ENCODE measurements around the gene CDK17. TPM values are rescaled to one million over a fixed set of nuclear protein-coding genes. Genes with fewer than 3 reads are reported as not detected.

The CDK17 gene
- total RNA-seq, 1 donor from 2014 or later: 57.4 TPM

DNA sequence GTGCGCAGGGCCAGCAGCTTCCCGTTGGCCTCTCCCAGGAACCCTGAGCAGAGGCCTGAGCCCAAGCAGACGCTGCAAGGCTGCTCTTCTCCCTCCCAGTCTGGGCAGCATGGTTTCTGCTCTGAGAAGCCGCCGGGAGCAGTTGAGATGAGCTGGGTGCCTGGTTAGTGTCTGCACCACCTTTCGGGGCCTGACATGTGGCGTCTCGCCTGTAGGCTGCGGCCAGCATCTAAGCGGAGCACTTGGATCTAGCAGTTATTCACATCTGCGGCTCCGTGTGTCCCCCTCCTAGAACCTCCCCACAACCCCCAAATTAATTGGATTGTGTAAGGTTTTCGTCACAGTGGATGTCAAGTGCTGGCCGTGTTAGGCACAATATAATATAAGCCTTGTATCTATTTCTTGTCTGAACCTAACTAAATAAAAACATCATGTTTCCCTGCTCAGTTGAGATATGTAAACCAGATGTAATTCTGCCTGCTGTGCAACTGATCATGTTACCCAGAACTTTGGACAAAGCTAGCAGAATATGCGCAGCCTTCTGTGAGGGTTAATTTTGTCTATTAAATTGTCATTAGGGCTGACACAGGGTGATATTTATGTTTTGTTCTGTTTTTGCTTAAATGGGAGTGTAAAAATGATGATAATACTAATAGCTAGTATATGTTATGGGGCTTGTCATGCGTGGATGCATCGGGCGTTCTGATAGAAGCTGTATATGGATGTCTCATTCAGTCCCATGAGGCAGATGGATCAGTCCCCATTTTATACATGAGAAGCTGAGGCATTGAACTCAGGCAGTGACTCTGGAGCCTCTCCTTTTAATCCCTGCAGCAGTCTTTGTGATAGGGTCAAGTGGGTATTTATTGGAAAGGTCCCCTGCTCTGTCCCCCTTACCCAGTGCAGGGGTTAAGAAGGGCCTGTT is 160.3 kb downstream of the CDK17 start:
- no peak for DNase-seq (ENCODE audit: low read depth)

DNA sequence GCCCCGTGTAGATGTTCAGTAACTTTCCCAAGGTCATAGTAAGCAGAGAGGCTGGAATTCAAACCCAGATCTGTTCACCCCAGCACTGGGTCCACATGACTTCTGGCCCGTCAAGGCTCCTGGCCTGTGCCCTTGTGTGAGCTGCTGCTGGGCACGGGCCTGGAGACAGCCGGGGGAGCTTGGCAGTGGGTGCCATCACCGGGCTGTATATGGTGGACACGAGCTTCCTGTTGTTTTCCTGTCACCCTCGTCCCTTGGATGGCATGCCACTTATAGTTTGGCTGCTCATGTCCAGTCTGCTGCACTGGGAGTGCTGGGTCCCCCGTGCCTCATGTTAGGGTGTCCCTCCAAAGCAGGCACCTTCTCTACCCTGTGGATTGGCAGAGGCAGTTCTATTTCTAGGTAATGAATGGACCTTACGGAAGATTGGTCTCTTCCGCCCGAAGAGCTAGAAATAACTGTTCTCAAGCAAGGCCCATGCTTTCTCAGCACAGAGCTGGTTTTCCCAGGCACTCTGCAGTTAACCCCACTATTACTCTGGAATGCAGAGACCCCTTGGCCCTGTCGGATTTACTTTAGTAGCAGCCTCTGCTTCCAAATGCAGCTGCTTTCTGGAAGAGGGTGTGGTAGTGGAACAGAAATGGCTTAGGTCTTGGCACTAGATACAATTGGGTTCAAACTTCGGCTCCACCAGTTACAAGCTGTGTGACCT is 161.7 kb downstream of the CDK17 start:
- DNase-seq (ENCODE audit: low read depth): no peak

DNA sequence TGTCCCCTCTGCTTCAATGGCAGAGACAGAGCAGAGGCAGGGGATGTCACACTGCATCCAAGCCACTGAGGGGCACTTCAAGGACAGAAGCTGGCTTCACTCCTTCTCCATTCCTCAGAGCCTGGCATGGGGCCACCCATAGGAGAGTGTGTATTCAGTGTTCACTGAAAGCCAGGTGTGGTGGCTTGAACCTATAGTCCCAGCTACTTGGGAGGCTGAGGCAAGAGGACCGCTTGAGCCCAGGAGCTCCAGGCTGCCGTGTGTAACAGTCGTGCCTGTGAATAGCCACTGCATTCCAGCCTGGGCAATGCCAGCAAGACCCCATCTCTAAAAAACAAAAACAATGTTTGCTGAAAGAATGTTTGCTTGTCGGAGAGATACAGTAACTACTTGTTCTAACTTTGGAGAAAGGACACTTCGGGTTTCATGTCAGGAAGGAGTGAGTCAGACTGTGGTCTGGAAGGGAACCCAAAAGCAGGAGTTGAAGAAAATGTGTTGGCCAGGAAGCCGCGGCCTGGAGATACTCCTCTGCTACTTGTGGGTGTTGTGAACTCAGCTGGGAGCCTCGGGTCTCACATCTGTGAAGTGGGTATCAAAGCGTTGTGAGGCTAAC is 162.7 kb downstream of the CDK17 start:
- DNase-seq (ENCODE audit: low read depth): peak; percentile 87

DNA sequence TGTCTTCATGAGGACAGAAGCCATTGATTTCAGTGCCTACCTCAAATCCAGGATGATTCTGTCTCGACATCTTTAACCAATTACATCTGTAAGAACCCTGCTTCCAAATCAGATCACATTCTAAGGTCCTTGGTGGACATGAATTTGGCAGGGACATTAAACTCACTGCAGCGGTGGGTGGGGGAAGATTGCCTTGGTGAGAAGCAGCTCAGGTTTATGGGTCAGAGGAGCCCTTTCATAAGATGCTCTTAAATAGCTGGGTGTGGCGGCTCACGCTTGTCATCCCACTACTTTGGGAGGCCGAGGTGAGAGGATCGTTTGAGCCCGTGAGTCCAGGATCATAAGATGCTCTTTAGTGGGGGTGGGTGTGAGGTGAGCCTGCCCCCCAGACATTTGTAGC is 163.2 kb downstream of the CDK17 start:
- no peak for DNase-seq (ENCODE audit: low read depth)

DNA sequence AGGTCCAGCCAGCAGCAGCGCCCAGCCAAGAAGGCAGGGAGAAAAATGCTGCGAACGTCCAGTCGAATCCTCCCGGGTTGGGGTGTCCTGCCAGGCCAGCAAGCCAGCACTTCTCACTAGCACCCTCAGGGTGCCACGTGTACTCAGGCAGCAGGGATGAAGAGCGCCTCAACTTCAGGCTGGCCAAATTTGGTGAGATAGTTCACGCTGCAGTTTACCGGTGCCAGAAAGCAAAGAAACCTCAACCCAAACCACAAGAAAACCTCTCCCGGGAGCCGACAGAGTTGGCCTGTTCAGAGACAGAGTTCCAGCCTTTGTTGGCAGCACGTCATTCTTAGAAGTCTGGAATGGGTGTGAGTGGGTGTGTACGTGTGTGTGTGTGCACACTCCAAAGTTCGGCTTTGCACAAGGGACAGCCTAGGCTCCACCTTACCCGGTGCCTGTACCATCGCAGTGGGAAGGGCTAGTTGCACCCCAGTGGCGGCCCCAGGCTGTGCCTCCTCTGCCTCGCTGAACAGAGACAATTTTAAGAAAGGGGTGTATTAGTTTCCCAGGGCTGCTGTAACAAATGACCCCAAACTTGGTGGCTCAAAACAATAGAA is 163.9 kb downstream of the CDK17 start:
- no peak for DNase-seq (ENCODE audit: low read depth)

DNA sequence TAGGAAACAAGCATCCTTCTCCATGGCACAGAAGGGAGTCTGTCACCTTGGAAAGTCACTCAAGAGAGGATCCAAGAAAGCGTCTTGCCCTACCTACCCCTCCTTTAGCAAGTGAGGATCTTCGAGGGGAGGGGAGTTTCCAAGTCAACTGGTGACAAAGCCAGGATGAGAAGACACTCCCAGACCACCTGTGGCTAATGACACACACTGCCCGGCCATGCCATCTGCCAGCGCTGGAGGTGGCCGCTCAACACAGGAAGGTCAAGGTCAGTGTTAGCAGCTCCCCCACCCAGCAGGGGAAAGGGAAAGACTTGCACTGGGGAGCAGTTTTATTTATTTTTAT is 164.8 kb downstream of the CDK17 start:
- no peak for DNase-seq (ENCODE audit: low read depth)

DNA sequence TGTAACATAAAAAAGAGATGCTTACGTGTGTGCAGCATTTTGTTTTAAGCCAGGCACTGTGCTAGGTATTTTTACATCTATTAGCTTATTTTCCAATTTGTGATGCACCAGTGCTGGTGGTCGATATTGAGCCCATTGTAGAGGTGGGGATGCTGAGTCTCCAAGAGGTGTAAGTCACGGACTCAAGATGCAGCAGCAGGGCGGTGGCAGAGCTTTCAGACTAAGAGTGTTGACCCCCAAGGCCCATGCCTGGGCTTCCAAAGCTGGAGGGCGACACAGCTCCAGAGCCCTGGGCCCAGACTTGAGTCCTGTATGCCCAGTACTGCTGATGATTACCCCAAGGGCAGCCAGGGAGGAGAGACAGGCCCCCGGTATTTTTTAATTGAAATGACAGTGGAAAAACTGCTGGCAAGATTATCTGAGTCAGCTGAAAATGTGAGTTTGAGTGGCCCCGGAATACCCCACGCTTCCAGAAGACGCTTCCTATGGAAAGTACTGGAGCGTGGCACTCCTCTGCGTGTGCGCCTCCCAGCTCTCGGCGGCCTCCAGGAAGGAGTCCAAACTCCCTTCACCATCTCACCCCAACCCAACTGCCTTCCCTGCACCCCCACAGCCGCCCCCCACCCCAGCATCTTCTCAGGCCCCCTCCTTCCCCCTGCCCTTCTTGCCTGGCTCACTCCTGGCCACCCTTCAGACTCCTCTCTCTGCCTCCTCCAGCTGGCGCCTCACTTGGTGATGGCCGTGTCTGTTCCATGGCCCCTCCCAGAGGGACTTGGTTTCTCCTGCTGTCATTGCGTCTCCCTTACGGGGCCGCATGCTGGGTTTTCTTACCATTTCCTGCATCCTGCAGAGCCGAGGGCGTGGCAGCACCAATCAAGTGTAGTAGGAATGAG is 165.4 kb downstream of the CDK17 start:
- DNase-seq (ENCODE audit: low read depth): no peak

DNA sequence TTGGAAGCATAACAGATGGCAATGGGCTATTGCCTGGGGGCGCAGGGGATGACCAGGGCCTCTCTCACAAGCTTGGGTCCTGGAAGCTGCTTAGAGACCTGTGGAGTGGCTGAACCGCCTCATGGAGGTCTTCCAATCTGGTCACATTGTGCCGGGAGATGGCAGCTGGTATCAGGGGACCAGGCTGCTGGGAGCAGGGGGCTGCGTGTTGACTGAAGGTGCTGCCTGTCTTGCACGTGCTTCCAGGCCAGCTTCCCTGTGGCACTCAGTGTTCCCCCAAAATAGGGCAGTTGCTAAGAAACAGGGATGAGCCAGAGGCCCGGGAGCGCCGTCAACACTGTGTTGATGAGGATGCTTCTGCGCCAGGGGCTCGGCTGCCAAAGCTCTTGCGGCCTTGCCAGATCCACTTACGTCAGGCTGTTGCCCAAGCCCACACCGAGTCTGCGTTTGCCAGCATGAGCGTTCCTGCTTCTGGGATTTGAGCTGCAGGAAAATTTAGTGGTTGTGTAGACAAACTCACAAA is 166.2 kb downstream of the CDK17 start:
- DNase-seq (ENCODE audit: low read depth): no peak

DNA sequence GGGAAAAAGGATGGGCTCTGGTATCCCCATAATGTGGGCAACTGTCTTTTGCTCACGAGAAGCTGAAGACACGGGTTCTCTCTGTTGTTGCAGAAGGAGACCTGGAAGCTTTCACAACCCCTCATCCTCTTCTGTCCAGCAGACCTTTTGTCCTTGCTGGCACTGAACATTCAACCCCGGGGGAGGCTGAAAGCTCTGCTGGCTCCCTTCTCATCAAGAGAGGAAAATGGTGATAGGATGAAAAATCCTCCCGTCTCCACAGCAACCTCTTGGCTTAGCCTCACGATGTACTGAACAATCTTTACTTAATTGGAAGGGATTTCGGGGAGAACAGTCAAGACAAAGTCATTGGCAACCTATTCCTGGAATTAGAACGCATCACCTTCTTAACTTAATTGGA is 167.1 kb downstream of the CDK17 start:
- no peak for DNase-seq (ENCODE audit: low read depth)

DNA sequence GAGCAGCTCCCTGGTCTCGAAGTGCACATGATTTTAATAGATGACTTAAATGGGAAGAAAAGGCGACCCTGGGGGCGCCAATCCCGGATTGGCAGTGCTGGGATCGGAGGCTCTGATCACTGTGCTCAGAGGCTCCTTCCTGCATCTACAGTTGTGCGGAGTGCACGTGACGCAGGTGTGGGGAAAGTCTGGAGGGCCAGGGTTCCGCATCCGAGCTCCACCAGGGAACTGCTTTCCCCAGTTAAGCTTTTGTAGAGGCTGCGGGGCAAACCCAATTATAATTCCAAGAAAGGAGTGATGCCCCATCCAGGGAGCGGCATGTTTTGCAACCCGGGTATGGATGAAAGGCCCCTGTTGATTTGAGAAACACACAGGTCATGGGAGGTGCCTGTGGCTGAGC is 169.6 kb downstream of the CDK17 start:
- DNase-seq (ENCODE audit: low read depth): no peak

DNA sequence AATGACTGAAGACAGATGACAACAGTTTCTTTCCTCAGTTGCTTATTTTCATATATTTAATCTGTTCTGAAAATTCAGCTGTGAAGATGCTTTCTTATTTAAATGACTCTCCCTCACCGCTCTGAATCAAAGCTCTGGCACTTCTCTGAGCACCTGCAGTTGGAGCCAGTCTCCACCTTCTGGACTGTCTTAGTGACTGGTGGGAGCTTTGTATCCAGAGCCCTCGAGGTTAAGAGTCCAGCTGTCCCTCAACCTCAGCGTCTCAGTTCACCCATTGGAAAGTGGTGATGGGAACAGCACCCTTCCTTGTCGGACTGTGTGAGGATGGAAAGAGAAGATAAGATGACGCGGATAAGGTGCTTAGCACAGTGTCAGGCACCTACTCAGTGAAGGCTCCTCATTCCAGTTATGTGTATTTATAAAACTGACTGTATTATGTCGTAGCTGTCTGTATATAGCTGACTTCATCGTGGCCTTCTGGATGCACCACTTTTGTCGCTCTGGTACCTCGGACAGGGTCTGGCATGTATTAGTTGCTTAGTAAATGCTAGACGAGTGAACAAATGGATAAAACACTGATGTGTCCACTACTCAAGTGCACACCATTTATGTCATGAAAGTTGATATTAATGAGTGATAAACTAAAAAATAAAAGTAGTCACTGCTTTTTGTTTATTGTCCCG is 171.5 kb downstream of the CDK17 start:
- no peak for DNase-seq (ENCODE audit: low read depth)

Other genes starting within 250 kb of the CDK17 start
- 22.9 and 26.7 TPM in 2 replicates for gene ELK3, start 206.1 kb downstream of the CDK17 start, total RNA-seq
- 3.3 and 11.3 TPM in 2 replicates for gene CFAP54, start 89.1 kb upstream of the CDK17 start, total RNA-seq

Measured in renal cortical epithelial cell (primary cell).